Vagina (tissue), 2 donors: ENCODE measurements around the gene IKBKE.

Source experiments
- CTCF ChIP-seq, 3 experiments: fragments of 450-650 bp in 2 of 3; fragments of 200-600 bp in 1 of 3; sonication (generic) in 1 of 3; IDR thresholded peaks; one replicate each; pipeline ENCODE4 v1.5.1; 2017 to 2019; ENCODE audit warnings: antibody characterized with exemption in 3 of 3, mild to moderate bottlenecking in 2 of 3, moderate library complexity in 2 of 3
- POLR2A ChIP-seq, 2 donors: fragments of 450-650 bp; IDR thresholded peaks; one replicate each; pipeline ENCODE4 v1.6.1; 2017; ENCODE audit warnings: antibody characterized with exemption in 2 of 2, mild to moderate bottlenecking in 2 of 2, moderate library complexity in 2 of 2

GRCh38 chr1:206518743-206519142 lies 48.5 kb downstream of the IKBKE start:
- TF ChIP-seq CTCF (IDR thresholded peaks at IDR 0.05): no peak
- no peak for TF ChIP-seq POLR2A (IDR thresholded peaks at IDR 0.05)
